IPS-11a (cell line): ENCODE results near the gene MAPKAP1.

Source experiments
- H3K4me3 ChIP-seq: one replicate; pipeline ENCODE4 v1.5.1; 2013; ENCODE audit warnings: low read depth, low read length, control low read depth

The MAPKAP1 gene

DNA sequence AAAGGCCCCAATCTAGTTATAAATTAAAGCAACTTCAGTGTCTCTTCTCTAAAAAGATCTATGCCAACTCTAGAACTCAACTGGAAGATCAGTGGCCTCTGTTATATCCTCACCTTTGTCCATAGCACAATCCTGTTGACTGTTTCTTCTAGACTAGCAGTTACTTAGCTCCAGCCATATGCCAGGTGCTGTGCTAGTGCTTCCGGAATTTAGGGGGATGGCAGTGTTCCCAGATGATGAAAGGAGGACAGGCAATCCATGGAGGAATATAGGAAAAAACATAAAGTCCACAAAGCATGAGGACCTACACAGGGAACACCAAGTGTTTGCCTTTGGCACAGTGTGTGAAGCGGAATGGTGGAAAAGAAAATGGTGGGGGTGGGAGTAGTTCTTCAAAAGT lies 214.3 kb downstream of the MAPKAP1 start:
- no peak overlapping the region for H3K4me3 ChIP-seq

GRCh38 chr9:125487842-125488241 lies 219.2 kb downstream of the MAPKAP1 start:
- no peak overlapping the region for H3K4me3 ChIP-seq

GRCh38 chr9:125486576-125486975 lies 220.4 kb downstream of the MAPKAP1 start:
- no peak overlapping the region for H3K4me3 ChIP-seq

DNA sequence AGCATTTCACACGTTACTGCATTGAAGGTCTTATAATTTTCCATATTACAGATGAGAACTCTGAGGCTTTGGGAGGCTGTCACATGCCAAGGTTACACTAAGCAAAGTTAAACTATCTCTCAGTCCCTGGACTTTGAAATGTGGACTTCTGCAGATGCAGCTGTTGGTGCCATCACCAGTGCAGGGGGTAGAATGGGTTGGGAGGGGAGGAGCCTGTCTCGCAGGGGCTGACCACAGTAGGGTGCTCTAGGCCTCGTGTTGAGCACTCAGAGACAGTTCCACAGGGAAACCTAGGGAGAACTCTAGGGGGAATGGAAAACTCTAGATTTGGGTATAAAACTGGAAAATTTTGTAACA lies 220.9 kb downstream of the MAPKAP1 start:
- no peak overlapping the region for H3K4me3 ChIP-seq

- no peak overlapping the region for H3K4me3 ChIP-seq
These were observed 221.4 kb downstream of the MAPKAP1 start for GRCh38 chr9:125485471-125486151.

DNA sequence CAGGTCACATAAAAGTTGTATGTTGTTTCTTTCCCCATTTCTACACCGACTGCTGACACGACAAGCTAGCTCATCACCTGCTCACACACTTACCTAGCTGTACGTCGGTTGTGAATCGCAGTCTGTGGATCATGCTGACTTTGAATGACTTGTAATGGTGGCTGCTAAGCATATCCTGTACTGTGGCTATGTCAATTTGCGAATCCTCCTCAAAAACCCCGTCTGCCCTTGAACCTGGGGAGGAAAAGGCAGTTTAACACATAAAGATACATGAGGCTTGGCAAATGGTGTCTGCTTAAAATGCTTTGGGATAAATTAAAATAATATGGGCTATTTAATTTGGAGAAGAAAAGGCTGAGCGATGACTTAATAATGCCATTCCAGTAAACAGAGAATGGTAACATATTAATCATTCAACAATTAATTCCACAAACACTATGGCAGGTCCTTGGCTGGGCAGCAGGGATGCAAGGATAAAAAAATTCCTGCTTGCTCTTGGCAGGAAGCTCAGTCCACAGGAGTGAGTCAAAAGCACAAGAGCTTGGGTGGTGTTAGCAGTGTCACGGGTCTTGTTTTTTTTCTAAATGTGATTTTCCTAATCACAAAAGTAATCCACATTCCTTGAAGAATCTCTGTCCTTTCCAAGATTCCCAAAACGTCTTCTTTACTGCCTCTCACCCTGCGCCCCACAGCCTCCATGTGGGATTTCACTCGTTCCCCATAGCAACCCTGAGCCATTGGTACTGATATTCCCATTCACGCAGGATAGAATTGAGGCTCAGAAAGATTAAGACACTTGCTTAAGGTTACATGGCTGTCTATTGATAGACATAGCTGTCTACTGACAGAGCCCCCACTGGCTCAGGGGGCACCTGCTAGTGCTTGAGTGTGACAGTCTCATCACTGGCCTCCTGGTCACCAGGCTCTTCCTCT lies 222.4 kb downstream of the MAPKAP1 start:
- H3K4me3 ChIP-seq: no peak overlapping the region

DNA sequence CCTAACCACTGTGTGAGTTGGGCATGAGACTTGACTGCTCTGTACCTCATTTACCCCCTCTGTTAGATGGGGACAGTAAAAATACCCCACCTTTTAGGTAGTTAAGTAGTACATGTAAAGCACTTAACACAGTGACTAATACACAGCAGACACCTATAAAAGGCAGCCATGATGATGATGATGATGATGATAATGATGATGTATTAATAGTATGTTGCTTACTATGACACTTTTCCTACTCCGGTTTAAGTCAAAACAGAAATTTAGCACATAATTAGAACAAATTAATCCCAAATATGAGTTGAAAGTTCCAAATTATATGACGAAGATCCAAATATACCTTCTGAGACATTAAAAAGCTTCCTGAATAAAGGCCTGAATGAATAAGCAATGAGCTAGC lies 223.3 kb downstream of the MAPKAP1 start:
- H3K4me3 ChIP-seq: no peak overlapping the region

- H3K4me3 ChIP-seq: no peak overlapping the region
These were observed 227.0 kb downstream of the MAPKAP1 start for GRCh38 chr9:125479846-125480615.

GRCh38 chr9:125477089-125477544 lies 229.9 kb downstream of the MAPKAP1 start:
- H3K4me3 ChIP-seq: no peak overlapping the region

DNA sequence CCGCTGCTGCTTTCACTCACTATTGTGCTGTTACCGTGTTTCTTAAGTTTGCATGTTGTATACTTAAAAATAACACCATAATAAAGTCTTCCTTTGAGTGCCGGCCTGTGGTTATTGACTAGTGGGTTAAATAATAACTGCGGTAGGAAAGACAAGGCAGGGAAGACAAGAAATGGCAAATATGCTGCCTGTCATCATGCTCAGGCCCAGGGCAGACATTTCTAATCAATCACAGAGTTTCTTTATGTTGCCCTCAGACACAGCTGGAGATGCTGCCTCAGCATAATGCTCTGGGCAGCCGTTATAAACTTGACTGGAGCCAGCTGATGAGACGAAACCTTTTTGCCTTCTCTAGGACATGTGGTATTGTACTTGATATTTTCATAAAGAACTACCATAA lies 230.4 kb downstream of the MAPKAP1 start:
- no peak overlapping the region for H3K4me3 ChIP-seq

- H3K4me3 ChIP-seq: no peak overlapping the region
These were observed 231.6 kb downstream of the MAPKAP1 start for GRCh38 chr9:125475385-125475784.

DNA sequence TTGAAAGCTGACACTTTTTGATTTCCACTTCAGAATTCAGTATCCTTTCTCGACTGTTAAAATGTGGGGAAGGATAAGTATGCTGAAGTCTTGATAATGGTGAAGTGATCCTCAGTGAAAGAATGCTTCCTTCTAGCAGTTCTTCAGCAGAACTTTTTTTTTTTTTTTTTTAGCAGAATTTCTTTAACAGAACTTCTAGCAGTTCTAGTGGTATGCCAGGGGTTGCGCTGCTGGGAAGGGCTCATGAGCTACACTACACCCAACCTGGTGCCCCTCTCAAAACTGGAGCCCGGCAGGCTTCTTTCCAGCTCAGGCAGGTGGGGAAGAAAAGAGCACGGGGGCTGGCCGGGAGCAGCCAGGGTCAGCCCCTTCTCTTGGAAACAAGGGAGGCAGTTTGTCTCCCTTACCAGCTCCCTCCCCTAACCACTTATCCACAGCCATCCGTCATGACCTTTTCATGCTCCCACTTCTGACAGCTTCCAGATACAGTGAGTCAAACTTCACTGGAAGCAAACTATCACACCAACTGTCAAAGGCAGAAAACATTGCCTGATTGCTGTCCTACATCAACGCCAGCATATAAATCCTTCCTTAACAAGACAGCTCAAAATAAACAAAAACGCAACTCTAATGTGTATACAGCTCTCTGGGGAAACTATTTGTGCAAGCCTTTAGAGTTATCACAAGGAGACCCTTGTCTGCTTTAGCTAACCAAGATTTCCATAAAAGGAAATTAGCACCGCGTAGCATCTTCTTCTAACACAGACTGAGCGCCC lies 233.9 kb downstream of the MAPKAP1 start:
- H3K4me3 ChIP-seq: no peak overlapping the region

DNA sequence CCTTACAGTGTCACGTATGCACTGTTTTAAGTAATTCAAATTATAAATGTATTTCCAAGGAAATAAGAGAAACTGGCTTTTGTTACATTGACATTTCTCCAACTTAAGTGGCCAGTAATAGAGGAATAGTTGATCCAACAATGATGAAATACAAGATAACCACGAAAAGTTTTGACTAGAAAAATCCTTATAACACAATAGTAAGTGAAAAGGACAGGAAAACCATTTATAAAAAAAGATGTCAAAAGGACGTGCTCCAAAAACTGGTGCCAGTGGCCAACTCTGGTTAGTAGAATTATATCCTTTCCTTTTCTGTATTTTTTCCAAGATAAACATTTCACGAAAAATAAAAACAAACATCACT lies 234.5 kb downstream of the MAPKAP1 start:
- H3K4me3 ChIP-seq: no peak overlapping the region

- no peak overlapping the region for H3K4me3 ChIP-seq
These were observed 236.0 kb downstream of the MAPKAP1 start for GRCh38 chr9:125470767-125471580.

- H3K4me3 ChIP-seq: no peak overlapping the region
These were observed 236.8 kb downstream of the MAPKAP1 start for GRCh38 chr9:125470189-125470588.

DNA sequence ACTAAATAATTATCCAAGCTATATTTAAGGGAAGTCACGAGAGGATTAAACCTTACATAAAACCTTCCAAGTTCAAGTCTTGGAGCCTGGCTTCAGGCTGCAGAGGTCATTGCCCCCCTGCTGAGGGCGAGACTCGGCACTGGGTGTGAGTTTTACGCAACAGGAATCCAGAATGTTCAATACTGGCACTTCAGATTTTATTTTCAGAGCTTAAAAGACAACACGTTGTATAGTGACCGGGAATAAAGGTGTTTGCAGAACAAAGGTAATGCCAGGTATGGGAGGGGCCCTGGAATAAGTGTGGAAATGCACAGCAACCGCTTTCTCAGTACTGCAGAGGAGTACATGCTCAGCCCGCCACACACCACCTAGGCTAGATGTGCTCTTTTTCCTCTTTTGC lies 238.4 kb downstream of the MAPKAP1 start:
- no peak overlapping the region for H3K4me3 ChIP-seq

GRCh38 chr9:125467116-125467740 lies 239.8 kb downstream of the MAPKAP1 start:
- H3K4me3 ChIP-seq: no peak overlapping the region

DNA sequence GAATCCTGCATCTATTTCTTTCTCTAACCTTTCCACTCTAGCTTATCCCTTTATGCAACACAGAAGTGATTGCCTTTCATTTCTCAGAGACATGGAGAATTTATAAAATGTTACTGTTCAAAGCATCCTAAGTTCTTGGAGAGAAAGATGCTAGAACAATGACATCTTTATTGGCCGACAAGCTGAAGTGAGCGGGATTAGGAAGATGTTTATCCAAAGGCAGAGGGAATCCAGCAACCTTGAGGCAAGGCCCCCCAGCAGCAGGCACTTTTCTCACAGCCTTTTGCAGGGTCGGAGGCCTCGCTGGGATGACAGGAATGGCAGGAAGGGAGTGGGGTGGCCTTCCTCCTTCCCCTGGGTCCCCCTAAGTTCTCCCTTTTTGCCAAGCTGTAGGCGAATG lies 240.6 kb downstream of the MAPKAP1 start:
- no peak overlapping the region for H3K4me3 ChIP-seq

DNA sequence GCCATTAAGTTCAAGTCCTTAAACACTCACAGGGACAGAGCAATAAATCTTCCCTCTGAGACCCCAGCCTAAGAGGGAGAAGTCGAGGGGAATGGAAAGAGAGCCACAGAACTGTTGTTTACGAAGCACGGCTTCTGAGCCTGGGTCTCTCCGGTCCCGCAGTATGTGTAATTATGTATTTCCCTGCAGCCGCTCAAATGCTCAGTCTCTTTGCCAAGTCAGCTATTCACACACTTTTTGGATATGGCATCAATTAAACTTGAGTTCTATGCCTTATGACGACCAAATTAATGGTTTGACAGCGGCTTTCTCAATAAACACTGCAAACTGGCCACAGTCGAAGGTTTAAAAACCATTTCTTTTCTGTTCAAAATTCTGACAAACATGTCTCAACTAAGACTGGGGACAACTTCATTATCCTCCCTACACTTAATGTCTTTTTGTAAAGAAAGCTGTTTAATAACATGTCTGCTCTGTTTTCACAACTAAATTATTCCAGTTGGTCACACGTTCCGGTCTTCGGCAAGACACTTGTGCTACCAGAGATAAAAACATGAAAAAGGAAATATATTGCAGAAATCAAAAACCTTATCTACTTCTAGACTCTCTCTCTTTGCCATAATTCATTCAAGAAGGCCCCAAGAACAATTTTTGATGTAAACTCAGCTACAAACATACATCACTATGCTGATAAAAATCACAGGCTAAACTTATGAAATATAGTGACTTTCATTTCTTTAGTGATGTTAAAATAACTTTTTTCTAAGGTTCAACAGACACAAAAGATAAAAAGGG lies 242.2 kb downstream of the MAPKAP1 start:
- no peak overlapping the region for H3K4me3 ChIP-seq
